Measurements from ENCODE around the gene MAIP1.

MAIP1 gene

GRCh38 chr2:199987586-199987985 is 32.2 kb downstream of the MAIP1 start:
- H3K36me3 ChIP-seq (ENCODE audit: control insufficient read depth, insufficient read depth, low read length), result no peaks in the 10 kb centered on the region
- no peaks in the 10 kb centered on the region for H3K9me3 ChIP-seq (ENCODE audit: control insufficient read depth, insufficient read depth, low read length)
- WGBS (ENCODE audit: insufficient coverage, insufficient read length), result no CpG with 5 or more reads among the region's 2 CpGs
- no peaks in the 10 kb centered on the region for H3K27me3 ChIP-seq (ENCODE audit: control insufficient read depth, insufficient read depth, low read length)
- no peak overlapping the region for H3K27ac ChIP-seq (ENCODE audit: low read length)
- H3K4me1 ChIP-seq (ENCODE audit: control insufficient read depth, insufficient read depth, low read length), result peaks cover 4% of the 10 kb centered on the region
- no peak overlapping the region for H3K4me3 ChIP-seq (ENCODE audit: low read length)
- no peak for DNase-seq (ENCODE audit: low read depth, low spot score)

DNA sequence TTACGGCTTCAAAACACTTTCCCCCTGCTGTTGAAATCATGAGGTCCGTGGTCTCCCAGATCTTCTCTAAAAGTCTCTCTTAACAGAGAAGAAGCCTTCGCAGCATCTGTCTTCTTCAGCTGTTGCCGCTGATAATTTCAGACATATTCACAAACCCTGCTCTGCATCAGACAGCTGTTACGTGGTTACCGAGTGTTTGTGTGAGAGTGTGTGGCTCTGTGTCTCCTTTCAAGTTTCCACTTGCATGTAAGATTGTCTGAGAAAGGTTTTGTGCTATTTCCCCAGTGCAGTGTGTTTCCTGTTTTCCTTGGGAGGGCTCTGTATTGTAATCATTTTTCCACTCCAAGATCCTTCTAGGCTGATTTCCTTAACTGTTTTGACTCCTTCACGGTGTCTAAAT is 32.8 kb downstream of the MAIP1 start:
- Histone ChIP-seq H3K36me3 (ENCODE audit: control insufficient read depth, insufficient read depth, low read length) (no peaks in the 10 kb centered on the region), H3K4me3 (ENCODE audit: low read length) (no peak overlapping the region), H3K27ac (ENCODE audit: low read length) (no peak overlapping the region), H3K9me3 (ENCODE audit: control insufficient read depth, insufficient read depth, low read length) (no peaks in the 10 kb centered on the region), H3K27me3 (ENCODE audit: control insufficient read depth, insufficient read depth, low read length) (no peaks in the 10 kb centered on the region), H3K4me1 (ENCODE audit: control insufficient read depth, insufficient read depth, low read length) (peaks cover 4% of the 10 kb centered on the region)
- no CpG with 5 or more reads among the region's 7 CpGs for WGBS (ENCODE audit: insufficient coverage, insufficient read length)
- no peak for DNase-seq (ENCODE audit: low read depth, low spot score)

- Histone ChIP-seq H3K9me3 (ENCODE audit: control insufficient read depth, insufficient read depth, low read length) (no peaks in the 10 kb centered on the region), H3K4me3 (ENCODE audit: low read length) (no peak overlapping the region), H3K4me1 (ENCODE audit: control insufficient read depth, insufficient read depth, low read length) (no peaks in the 10 kb centered on the region), H3K27me3 (ENCODE audit: control insufficient read depth, insufficient read depth, low read length) (no peaks in the 10 kb centered on the region), H3K27ac (ENCODE audit: low read length) (no peak overlapping the region), H3K36me3 (ENCODE audit: control insufficient read depth, insufficient read depth, low read length) (no peaks in the 10 kb centered on the region)
- WGBS (ENCODE audit: insufficient coverage, insufficient read length), result no CpG with 5 or more reads among the region's 5 CpGs
- DNase-seq (ENCODE audit: low read depth, low spot score), result no peak
Measured at GRCh38 chr2:199989822-199990221, 34.4 kb downstream of the MAIP1 start.

- no peaks in the 10 kb centered on the region for H3K36me3 ChIP-seq (ENCODE audit: control insufficient read depth, insufficient read depth, low read length)
- no peaks in the 10 kb centered on the region for H3K4me1 ChIP-seq (ENCODE audit: control insufficient read depth, insufficient read depth, low read length)
- DNase-seq (ENCODE audit: low read depth, low spot score), result no peak
- H3K9me3 ChIP-seq (ENCODE audit: control insufficient read depth, insufficient read depth, low read length), result no peaks in the 10 kb centered on the region
- H3K27me3 ChIP-seq (ENCODE audit: control insufficient read depth, insufficient read depth, low read length), result no peaks in the 10 kb centered on the region
- no peak overlapping the region for H3K4me3 ChIP-seq (ENCODE audit: low read length)
- no CpG with 5 or more reads among the region's 2 CpGs for WGBS (ENCODE audit: insufficient coverage, insufficient read length)
- no peak overlapping the region for H3K27ac ChIP-seq (ENCODE audit: low read length)
Measured at GRCh38 chr2:199991691-199992090, 36.3 kb downstream of the MAIP1 start.

DNA sequence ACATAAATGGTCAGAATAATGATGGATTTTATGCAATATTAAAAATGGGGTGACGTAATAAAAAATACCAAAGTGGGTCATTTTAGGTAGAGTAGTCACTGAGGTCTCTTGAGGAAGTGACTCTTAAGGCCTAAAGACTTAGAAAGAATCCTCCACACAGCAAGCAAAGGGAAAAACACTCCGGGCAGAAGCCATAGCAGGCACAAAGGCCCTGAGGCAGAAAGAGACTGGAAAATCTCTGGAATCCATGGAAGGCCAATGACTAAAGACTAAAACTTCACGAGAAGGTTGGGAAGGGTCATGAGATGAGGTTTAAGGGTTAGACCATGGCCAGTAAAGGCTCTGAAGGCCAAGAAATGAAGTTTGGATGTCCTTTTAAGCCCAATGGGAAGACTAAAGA is 36.9 kb downstream of the MAIP1 start:
- WGBS (ENCODE audit: insufficient coverage, insufficient read length), result no CpG with 5 or more reads among the region's 3 CpGs
- no peaks in the 10 kb centered on the region for H3K27me3 ChIP-seq (ENCODE audit: control insufficient read depth, insufficient read depth, low read length)
- H3K4me1 ChIP-seq (ENCODE audit: control insufficient read depth, insufficient read depth, low read length), result no peaks in the 10 kb centered on the region
- no peak for DNase-seq (ENCODE audit: low read depth, low spot score)
- no peak overlapping the region for H3K4me3 ChIP-seq (ENCODE audit: low read length)
- no peaks in the 10 kb centered on the region for H3K36me3 ChIP-seq (ENCODE audit: control insufficient read depth, insufficient read depth, low read length)
- no peaks in the 10 kb centered on the region for H3K9me3 ChIP-seq (ENCODE audit: control insufficient read depth, insufficient read depth, low read length)
- no peak overlapping the region for H3K27ac ChIP-seq (ENCODE audit: low read length)

- Histone ChIP-seq H3K27ac (ENCODE audit: low read length) (no peak overlapping the region), H3K4me3 (ENCODE audit: low read length) (no peak overlapping the region), H3K4me1 (ENCODE audit: control insufficient read depth, insufficient read depth, low read length) (no peaks in the 10 kb centered on the region), H3K27me3 (ENCODE audit: control insufficient read depth, insufficient read depth, low read length) (no peaks in the 10 kb centered on the region), H3K9me3 (ENCODE audit: control insufficient read depth, insufficient read depth, low read length) (no peaks in the 10 kb centered on the region), H3K36me3 (ENCODE audit: control insufficient read depth, insufficient read depth, low read length) (no peaks in the 10 kb centered on the region)
- no peak for DNase-seq (ENCODE audit: low read depth, low spot score)
- no CpG with 5 or more reads among the region's 3 CpGs for WGBS (ENCODE audit: insufficient coverage, insufficient read length)
Measured at GRCh38 chr2:199994371-199994770, 39.0 kb downstream of the MAIP1 start.

GRCh38 chr2:199994896-199995295 is 39.5 kb downstream of the MAIP1 start:
- Histone ChIP-seq H3K27me3 (ENCODE audit: control insufficient read depth, insufficient read depth, low read length) (no peaks in the 10 kb centered on the region), H3K27ac (ENCODE audit: low read length) (no peak overlapping the region), H3K36me3 (ENCODE audit: control insufficient read depth, insufficient read depth, low read length) (no peaks in the 10 kb centered on the region), H3K9me3 (ENCODE audit: control insufficient read depth, insufficient read depth, low read length) (no peaks in the 10 kb centered on the region), H3K4me3 (ENCODE audit: low read length) (no peak overlapping the region), H3K4me1 (ENCODE audit: control insufficient read depth, insufficient read depth, low read length) (no peaks in the 10 kb centered on the region)
- DNase-seq (ENCODE audit: low read depth, low spot score), result no peak
- no CpG with 5 or more reads among the region's 2 CpGs for WGBS (ENCODE audit: insufficient coverage, insufficient read length)

GRCh38 chr2:199997296-199997695 is 41.9 kb downstream of the MAIP1 start:
- no peaks in the 10 kb centered on the region for H3K27me3 ChIP-seq (ENCODE audit: control insufficient read depth, insufficient read depth, low read length)
- no peaks in the 10 kb centered on the region for H3K9me3 ChIP-seq (ENCODE audit: control insufficient read depth, insufficient read depth, low read length)
- WGBS (ENCODE audit: insufficient coverage, insufficient read length), result no CpG with 5 or more reads among the region's 3 CpGs
- H3K36me3 ChIP-seq (ENCODE audit: control insufficient read depth, insufficient read depth, low read length), result no peaks in the 10 kb centered on the region
- no peaks in the 10 kb centered on the region for H3K4me1 ChIP-seq (ENCODE audit: control insufficient read depth, insufficient read depth, low read length)
- H3K4me3 ChIP-seq (ENCODE audit: low read length), result no peak overlapping the region
- no peak overlapping the region for H3K27ac ChIP-seq (ENCODE audit: low read length)
- DNase-seq (ENCODE audit: low read depth, low spot score), result no peak

GRCh38 chr2:199999166-199999565 is 43.8 kb downstream of the MAIP1 start:
- no peaks in the 10 kb centered on the region for H3K36me3 ChIP-seq (ENCODE audit: control insufficient read depth, insufficient read depth, low read length)
- H3K9me3 ChIP-seq (ENCODE audit: control insufficient read depth, insufficient read depth, low read length), result no peaks in the 10 kb centered on the region
- no peak overlapping the region for H3K4me3 ChIP-seq (ENCODE audit: low read length)
- H3K27ac ChIP-seq (ENCODE audit: low read length), result no peak overlapping the region
- no peak for DNase-seq (ENCODE audit: low read depth, low spot score)
- H3K4me1 ChIP-seq (ENCODE audit: control insufficient read depth, insufficient read depth, low read length), result peaks cover 2% of the 10 kb centered on the region; the same call in 1 of the 2 replicates
- WGBS (ENCODE audit: insufficient coverage, insufficient read length), result no CpG with 5 or more reads among the region's 4 CpGs
- no peaks in the 10 kb centered on the region for H3K27me3 ChIP-seq (ENCODE audit: control insufficient read depth, insufficient read depth, low read length)

DNA sequence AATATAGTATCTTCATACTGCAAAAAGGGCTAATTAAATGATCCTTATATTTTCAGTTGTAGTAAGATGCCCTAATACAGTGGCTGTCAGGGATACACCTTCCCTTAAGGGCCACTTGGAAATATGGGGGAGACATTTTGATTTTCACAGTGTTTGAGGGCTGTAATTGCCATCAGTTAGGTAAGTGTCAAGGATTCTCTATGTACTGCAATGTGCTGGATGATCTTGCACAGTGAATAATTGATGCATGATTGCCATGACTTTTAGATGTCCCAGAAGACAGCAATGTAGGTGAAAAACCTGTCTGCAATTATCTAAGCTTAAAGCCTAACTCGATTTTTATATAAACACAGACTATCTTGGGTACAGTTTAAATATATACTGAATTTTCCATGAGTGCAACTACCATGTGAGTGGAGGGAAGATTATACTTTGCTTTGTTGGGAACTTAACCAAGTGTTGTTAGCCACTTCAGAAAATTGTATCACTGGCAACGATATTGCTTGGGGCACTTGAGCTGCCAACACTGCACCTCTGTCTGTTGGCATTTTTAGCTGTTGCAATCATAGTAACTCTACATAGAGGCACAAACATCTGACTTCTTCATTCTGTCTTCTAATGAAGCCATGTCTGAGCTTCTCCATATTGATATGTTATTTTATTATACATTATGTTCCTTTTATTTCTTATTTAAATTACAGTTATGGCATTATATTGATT is 45.2 kb downstream of the MAIP1 start:
- H3K4me3 ChIP-seq (ENCODE audit: low read length), result no peak overlapping the region
- no peak overlapping the region for H3K27ac ChIP-seq (ENCODE audit: low read length)
- no peaks in the 10 kb centered on the region; the same call in 1 of the 2 replicates for H3K9me3 ChIP-seq (ENCODE audit: control insufficient read depth, insufficient read depth, low read length)
- DNase-seq (ENCODE audit: low read depth, low spot score), result no peak
- no peaks in the 10 kb centered on the region for H3K36me3 ChIP-seq (ENCODE audit: control insufficient read depth, insufficient read depth, low read length)
- no peaks in the 10 kb centered on the region for H3K27me3 ChIP-seq (ENCODE audit: control insufficient read depth, insufficient read depth, low read length)
- no CpG with 5 or more reads among the region's 2 CpGs for WGBS (ENCODE audit: insufficient coverage, insufficient read length)
- peaks cover 2% of the 10 kb centered on the region; the same call in 1 of the 2 replicates for H3K4me1 ChIP-seq (ENCODE audit: control insufficient read depth, insufficient read depth, low read length)

DNA sequence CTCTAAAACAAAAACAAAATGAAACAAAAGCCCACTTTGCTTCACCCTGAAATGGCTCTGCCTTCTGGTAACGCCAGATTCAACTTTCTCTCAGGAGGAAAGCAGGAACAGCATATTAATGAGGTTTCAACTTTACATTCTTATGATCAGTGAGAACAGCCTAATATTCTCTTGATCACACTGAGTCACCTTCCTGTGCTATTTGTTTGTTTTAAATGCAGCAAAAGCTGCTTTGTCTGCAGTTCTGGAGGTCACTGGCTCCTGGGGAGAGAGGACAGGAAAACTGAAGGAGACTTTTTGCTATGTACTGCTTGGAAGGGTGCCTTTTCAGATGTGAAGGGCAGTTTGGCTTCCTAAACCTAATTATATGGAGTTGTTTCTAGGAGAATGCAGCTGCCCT is 48.1 kb downstream of the MAIP1 start:
- no peak for DNase-seq (ENCODE audit: low read depth, low spot score)
- Histone ChIP-seq H3K9me3 (ENCODE audit: control insufficient read depth, insufficient read depth, low read length) (no peaks in the 10 kb centered on the region; the same call in 1 of the 2 replicates), H3K4me1 (ENCODE audit: control insufficient read depth, insufficient read depth, low read length) (peaks cover 2% of the 10 kb centered on the region; the same call in 1 of the 2 replicates), H3K4me3 (ENCODE audit: low read length) (no peak overlapping the region), H3K36me3 (ENCODE audit: control insufficient read depth, insufficient read depth, low read length) (no peaks in the 10 kb centered on the region), H3K27me3 (ENCODE audit: control insufficient read depth, insufficient read depth, low read length) (no peaks in the 10 kb centered on the region), H3K27ac (ENCODE audit: low read length) (no peak overlapping the region)
- whole genome bisulfite sequencing (ENCODE audit: insufficient coverage, insufficient read length), result no CpG with 5 or more reads among the region's 1 CpG

All from iPS DF 6.9 (cell line).